Neural cell (in vitro differentiated cells): ENCODE measurements around the gene SSMEM1.

Experiments
- CTCF ChIP-seq: fragments of 450-650 bp; IDR thresholded peaks from 2 replicates; pipeline ENCODE4 v1.5.1; 2014; ENCODE audit warnings: antibody characterized with exemption, mild to moderate bottlenecking, moderate library complexity; ENCODE audit not compliant: poor library complexity, severe bottlenecking
- EP300 ChIP-seq: fragments of 450-650 bp; conservative IDR thresholded peaks from 2 replicates; pipeline ENCODE4 v1.6.1; 2014; ENCODE audit warnings: antibody characterized with exemption, mild to moderate bottlenecking, moderate library complexity; ENCODE audit not compliant: poor library complexity, severe bottlenecking
- EZH2 ChIP-seq: fragments of 200-600, 300-800 bp; shearing (Covaris generic), sonication (generic); IDR thresholded peaks from 2 replicates; pipeline ENCODE4 v1.6.1; 2014; ENCODE audit warnings: antibody characterized with exemption, low read length, borderline replicate concordance, mild to moderate bottlenecking; ENCODE audit not compliant: insufficient read depth, poor library complexity, severe bottlenecking
- MXI1 ChIP-seq: fragments of 450-650 bp; conservative IDR thresholded peaks from 2 replicates; pipeline ENCODE4 v1.6.1; 2014; ENCODE audit warnings: antibody characterized with exemption, mild to moderate bottlenecking; ENCODE audit not compliant: poor library complexity, severe bottlenecking
- POLR2AphosphoS5 ChIP-seq: IDR thresholded peaks from 2 replicates; pipeline ENCODE4 v1.6.1; 2012
- RAD21 ChIP-seq: fragments of 450-650 bp; conservative IDR thresholded peaks from 2 replicates; pipeline ENCODE4 v1.6.1; 2014; ENCODE audit warnings: antibody characterized with exemption, mild to moderate bottlenecking, moderate library complexity
- SMC3 ChIP-seq: fragments of 450-650 bp; conservative IDR thresholded peaks from 2 replicates; pipeline ENCODE4 v1.6.1; 2014; ENCODE audit warnings: antibody characterized with exemption, mild to moderate bottlenecking, moderate library complexity; ENCODE audit not compliant: poor library complexity
- TF ChIP-seq, protein P1 (sequence below): IDR thresholded peaks from 2 replicates; pipeline ENCODE4 v1.6.1; 2012; ENCODE audit warnings: borderline replicate concordance

DNA sequence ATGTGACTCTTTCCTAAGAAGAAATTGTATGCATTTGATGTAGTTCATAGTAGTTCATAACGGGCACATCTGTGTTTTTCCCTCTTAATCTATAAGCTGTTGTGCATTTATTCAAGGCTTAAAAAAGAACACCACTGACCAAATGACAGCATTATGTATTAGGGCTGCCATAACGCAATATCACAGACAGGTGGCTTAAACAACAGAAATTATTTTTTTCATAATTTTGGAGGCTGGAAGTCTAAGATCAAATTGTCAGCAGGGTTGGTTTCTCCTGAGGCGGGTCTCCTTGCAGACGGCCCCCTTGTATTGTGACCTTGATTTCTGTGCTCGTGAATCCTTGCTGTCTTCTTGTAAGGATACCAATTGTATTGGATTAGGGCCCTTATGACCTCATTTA is 627 bp upstream of the SSMEM1 start:
- no peak for TF ChIP-seq CTCF
- TF ChIP-seq EZH2: no peak
- TF ChIP-seq SMC3: no peak
- no peak for TF ChIP-seq RAD21
- TF ChIP-seq, protein P1, sequence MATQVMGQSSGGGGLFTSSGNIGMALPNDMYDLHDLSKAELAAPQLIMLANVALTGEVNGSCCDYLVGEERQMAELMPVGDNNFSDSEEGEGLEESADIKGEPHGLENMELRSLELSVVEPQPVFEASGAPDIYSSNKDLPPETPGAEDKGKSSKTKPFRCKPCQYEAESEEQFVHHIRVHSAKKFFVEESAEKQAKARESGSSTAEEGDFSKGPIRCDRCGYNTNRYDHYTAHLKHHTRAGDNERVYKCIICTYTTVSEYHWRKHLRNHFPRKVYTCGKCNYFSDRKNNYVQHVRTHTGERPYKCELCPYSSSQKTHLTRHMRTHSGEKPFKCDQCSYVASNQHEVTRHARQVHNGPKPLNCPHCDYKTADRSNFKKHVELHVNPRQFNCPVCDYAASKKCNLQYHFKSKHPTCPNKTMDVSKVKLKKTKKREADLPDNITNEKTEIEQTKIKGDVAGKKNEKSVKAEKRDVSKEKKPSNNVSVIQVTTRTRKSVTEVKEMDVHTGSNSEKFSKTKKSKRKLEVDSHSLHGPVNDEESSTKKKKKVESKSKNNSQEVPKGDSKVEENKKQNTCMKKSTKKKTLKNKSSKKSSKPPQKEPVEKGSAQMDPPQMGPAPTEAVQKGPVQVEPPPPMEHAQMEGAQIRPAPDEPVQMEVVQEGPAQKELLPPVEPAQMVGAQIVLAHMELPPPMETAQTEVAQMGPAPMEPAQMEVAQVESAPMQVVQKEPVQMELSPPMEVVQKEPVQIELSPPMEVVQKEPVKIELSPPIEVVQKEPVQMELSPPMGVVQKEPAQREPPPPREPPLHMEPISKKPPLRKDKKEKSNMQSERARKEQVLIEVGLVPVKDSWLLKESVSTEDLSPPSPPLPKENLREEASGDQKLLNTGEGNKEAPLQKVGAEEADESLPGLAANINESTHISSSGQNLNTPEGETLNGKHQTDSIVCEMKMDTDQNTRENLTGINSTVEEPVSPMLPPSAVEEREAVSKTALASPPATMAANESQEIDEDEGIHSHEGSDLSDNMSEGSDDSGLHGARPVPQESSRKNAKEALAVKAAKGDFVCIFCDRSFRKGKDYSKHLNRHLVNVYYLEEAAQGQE: no peak
- TF ChIP-seq MXI1: no peak
- TF ChIP-seq POLR2AphosphoS5: no peak
- TF ChIP-seq EP300: no peak
